Stimulated activated effector memory CD8-positive, alpha-beta T cell treated with anti-CD3 and anti-CD28 coated beads, Interleukin-12 subunit alpha, Interleukin-12 subunit beta, amount 100 ng/mL, for 72 hours (primary cell): ENCODE results near the gene KRTAP4-12.
"Not testable (repeated sequence)": the region's sequence is repeated elsewhere in the genome, so short reads cannot be mapped to it uniquely, and the experiment has no call there.

ENCODE experiments used
- ATAC-seq: fragments of 150-1000 bp; cut with Tn5 transposase; 2 replicates; pipeline ENCODE4 v1.10.0; 2021
- DNase-seq, 2 donors: peaks; one replicate each; pipeline ENCODE4 v3.0.0; 2021 to 2022; ENCODE audit warnings: low spot score in 2 of 2
- H3K27ac Mint-ChIP-seq: one replicate; pipeline ENCODE4 v1.8.0; 2022; ENCODE audit warnings: mild to moderate bottlenecking, mixed read lengths
- H3K36me3 Mint-ChIP-seq: one replicate; pipeline ENCODE4 v1.8.0; 2022; ENCODE audit warnings: mild to moderate bottlenecking, mixed read lengths
- H3K4me1 Mint-ChIP-seq: one replicate; pipeline ENCODE4 v1.8.0; 2022; ENCODE audit warnings: mixed read lengths
- H3K4me3 Mint-ChIP-seq: one replicate; pipeline ENCODE4 v1.8.0; 2022; ENCODE audit warnings: mild to moderate bottlenecking, mixed read lengths
- H3K9me3 Mint-ChIP-seq: one replicate; pipeline ENCODE4 v1.8.0; 2022; ENCODE audit warnings: mixed read lengths

Gene KRTAP4-12

DNA sequence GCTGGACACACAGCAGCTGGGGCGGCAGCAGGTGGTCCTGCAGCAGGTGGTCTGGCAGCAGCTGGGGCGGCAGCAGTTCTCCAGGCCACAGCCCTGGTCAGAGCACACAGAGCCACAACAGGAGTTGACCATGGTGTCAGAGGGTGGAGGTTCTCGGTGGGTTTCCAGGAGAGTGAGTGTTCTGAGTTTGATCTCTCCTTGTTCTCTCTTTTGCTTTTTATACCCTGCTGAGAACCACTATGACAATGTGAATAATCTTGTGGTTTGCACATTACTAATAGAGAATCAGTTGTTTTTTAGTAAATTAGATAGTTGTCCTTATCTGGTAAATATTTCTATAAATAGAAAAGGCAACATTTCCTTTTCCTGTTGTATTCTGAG lies at the start of gene KRTAP4-12:
TSS of gene KRTAP4-12 (minus strand) at position 192 of the 381 bp plus-strand sequence. CDS start at position 132, 60 bp downstream.
- H3K27ac Mint-ChIP-seq, DNase-seq, H3K4me3 Mint-ChIP-seq, H3K9me3 Mint-ChIP-seq, H3K36me3 Mint-ChIP-seq: not testable (repeated sequence)
- ATAC-seq, result peak; percentile 54
- peaks cover 26% of the 10 kb centered on the region for H3K4me1 Mint-ChIP-seq

DNA sequence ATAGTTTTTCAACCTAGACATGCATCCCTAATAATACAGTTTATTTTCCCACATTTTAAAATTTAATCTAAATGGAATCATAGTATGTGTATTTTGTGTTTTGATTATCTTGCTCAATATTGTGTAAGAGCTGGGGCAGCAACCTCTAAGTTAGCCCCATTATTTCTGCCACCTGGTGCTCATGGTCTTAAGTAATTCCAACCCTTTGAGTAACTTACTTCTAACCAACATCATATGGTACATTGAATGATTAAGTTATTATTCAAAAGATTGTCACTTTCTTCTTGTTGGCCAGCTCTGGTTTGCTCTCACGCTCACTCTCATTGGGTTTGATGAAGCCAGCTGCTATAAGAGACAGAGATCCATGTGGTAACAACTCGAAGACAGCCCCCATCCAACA lies 47.9 kb upstream of the KRTAP4-12 start:
- H3K9me3 Mint-ChIP-seq, result no peaks in the 10 kb centered on the region
- no peak overlapping the region for H3K4me3 Mint-ChIP-seq
- no peaks in the 10 kb centered on the region for H3K4me1 Mint-ChIP-seq
- DNase-seq, result no peak
- H3K36me3 Mint-ChIP-seq, result no peaks in the 10 kb centered on the region
- no peak overlapping the region for H3K27ac Mint-ChIP-seq
- no peak for ATAC-seq

DNA sequence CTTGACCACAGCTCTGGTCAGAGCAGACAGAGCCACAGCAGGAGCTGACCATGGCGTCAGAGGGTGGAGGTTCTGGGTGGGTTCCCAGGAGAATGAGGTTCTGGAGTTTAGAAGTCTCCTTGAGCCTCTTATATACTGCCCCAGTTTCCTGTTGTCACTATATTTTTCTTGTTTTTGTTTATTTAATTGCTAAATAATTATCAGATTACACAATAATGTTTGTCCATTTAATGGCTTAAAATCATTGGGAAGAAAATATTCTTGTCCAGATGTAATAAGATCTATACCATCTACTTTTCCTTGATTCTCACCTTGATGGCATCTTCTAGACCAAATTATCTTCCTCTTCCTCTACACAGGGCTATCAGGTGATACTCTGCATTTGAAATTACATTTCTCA lies 44.1 kb upstream of the KRTAP4-12 start, which contains the start of gene KRTAP4-3:
TSS of gene KRTAP4-3 (minus strand) at position 101 of the 400 bp plus-strand sequence. CDS start at position 52, 49 bp downstream.
- no peaks in the 10 kb centered on the region for H3K36me3 Mint-ChIP-seq
- H3K9me3 Mint-ChIP-seq, result no peaks in the 10 kb centered on the region
- H3K27ac Mint-ChIP-seq, result no peak within 1 kb of the TSS
- ATAC-seq, result no peak
- no peak for DNase-seq
- no peaks in the 10 kb centered on the region for H3K4me1 Mint-ChIP-seq
- no peak within 1 kb of the TSS for H3K4me3 Mint-ChIP-seq

DNA sequence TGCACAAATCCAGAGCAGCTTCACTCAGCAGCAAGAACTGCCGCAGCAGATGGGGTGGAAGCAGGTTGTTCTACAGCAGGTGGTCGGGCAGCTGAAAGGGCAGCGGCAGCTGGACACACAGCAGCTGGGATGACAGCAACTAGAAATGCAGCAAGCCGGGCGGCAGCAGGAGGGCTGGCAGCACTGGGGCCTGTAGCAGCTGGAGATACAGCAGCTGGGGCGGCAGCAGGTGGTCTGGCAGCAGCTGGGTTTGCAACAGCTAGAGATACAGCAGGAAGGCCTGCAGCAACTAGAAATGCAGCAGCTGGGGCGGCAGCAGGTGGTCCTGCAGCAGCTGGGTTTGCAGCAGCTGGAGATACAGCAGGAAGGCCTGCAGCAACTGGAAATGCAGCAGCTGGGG lies 43.6 kb upstream of the KRTAP4-12 start:
- no peak overlapping the region for H3K4me3 Mint-ChIP-seq
- no peak overlapping the region for H3K27ac Mint-ChIP-seq
- DNase-seq (no peak), ATAC-seq (no peak)
- no peaks in the 10 kb centered on the region for H3K9me3 Mint-ChIP-seq
- no peaks in the 10 kb centered on the region for H3K36me3 Mint-ChIP-seq
- H3K4me1 Mint-ChIP-seq, result no peaks in the 10 kb centered on the region

DNA sequence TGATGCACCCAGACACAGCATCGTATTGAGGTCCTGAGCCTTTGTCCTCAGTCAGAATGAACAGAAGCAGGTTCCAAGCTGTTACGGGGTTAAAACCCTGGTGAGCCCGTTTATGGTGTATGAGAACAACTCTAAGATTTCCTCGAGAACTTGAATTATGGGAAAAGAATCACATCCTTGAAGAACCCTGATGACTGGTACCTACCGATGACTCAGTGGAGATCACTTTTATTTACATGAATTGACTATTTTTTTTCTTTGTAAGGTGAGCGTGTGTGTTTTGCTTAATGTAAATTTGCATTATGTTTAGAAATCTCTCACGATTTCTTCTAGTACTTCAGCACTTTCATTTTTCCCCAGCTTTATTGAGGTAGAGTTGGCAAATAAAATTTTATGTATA lies 39.8 kb upstream of the KRTAP4-12 start:
- no peaks in the 10 kb centered on the region for H3K4me1 Mint-ChIP-seq
- ATAC-seq (no peak), DNase-seq (no peak)
- no peak overlapping the region for H3K4me3 Mint-ChIP-seq
- H3K36me3 Mint-ChIP-seq, result no peaks in the 10 kb centered on the region
- H3K9me3 Mint-ChIP-seq, result no peaks in the 10 kb centered on the region
- no peak overlapping the region for H3K27ac Mint-ChIP-seq

DNA sequence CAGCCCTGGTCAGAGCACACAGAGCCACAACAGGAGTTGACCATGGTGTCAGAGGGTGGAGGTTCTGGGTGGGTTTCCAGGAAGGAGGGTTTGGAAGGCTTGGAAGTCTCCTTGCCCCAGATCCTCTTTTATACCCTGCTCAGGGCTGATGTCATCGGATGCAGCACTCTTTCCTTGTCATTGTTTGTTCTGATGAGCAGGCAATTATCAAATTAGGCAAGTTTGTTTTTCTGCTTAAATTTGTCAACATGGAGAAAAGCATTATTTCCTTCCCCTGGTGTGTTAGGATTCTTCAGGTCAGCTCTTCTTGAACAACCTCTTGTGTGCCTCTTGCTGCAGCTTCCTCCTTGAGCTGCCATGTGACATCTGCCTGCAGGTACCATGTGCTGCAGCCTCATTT lies 36.7 kb upstream of the KRTAP4-12 start, which contains the start of gene KRTAP4-4:
TSS of gene KRTAP4-4 (minus strand) at position 101 of the 400 bp plus-strand sequence. CDS start at position 44, 57 bp downstream.
- no peaks in the 10 kb centered on the region for H3K9me3 Mint-ChIP-seq
- DNase-seq (no peak), ATAC-seq (no peak)
- H3K4me1 Mint-ChIP-seq, result no peaks in the 10 kb centered on the region
- H3K27ac Mint-ChIP-seq, result no peak within 1 kb of the TSS
- no peak within 1 kb of the TSS for H3K4me3 Mint-ChIP-seq
- no peaks in the 10 kb centered on the region for H3K36me3 Mint-ChIP-seq

DNA sequence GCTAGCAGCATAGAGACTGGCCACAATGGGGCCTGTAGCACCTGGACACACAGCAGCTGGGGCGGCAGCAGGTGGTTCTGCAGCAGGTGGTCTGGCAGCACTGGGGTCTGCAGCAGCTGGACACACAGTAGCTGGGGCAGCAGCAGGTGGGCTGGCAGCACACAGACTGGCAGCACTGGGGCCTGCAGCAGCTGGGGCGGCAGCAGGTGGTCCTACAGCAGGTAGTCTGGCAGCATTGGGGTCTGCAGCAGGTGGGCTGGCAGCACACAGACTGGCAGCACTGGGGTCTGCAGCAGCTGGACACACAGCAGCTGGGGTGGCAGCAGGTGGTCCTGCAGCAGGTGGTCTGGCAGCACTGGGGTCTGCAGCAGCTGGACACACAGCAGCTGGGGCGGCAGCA lies 36.2 kb upstream of the KRTAP4-12 start:
- H3K27ac Mint-ChIP-seq, H3K9me3 Mint-ChIP-seq, H3K4me3 Mint-ChIP-seq, ATAC-seq, H3K4me1 Mint-ChIP-seq, H3K36me3 Mint-ChIP-seq, DNase-seq: not testable (repeated sequence)

DNA sequence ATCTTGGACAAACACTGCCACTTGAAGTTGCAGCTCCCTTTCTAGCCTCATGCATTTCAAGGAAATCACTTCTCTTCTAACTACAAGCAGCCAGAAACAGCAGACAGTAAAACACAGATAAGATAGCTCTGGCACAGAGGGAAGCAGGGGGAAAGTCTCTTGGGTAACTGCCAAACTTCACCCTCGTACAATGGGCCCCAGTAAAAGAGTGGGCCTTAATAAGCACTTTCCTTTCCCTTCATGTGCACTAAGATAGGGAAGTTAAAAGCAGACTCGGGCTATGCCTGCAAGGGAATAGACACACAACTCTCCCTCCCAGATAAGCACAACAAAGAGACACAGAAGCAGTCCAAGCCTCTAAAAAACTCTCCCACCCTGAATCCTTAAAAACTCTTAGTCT lies 29.9 kb upstream of the KRTAP4-12 start:
- no peak overlapping the region for H3K27ac Mint-ChIP-seq
- ATAC-seq, result no peak

DNA sequence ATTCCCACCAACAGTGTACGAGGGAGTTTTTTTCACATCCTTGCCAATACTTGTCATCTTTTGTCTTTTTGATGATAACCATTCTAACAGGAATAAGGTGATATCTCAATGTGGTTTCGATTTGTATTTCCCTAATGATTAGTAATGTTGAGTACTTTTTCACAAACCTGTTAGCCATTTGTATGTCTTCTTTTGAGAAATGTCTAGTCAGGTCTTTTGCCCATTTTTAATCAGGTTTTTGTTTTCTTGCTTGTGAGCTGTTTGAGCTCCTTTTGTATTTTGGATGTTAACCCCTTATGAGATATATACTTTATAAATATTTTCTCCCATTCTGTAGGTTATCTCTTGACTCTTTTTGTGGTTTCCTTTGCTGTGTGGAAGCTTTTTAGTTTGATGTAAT lies 27.5 kb upstream of the KRTAP4-12 start:
- ATAC-seq (no peak), DNase-seq (no peak)
- H3K27ac Mint-ChIP-seq, result no peak overlapping the region
- no peaks in the 10 kb centered on the region for H3K36me3 Mint-ChIP-seq
- no peaks in the 10 kb centered on the region for H3K9me3 Mint-ChIP-seq
- no peak overlapping the region for H3K4me3 Mint-ChIP-seq
- no peaks in the 10 kb centered on the region for H3K4me1 Mint-ChIP-seq

More for the DNA sequence above, 29.9 kb upstream of the KRTAP4-12 start:
- no peaks in the 10 kb centered on the region for H3K4me1 Mint-ChIP-seq
- H3K9me3 Mint-ChIP-seq, result no peaks in the 10 kb centered on the region
- H3K4me3 Mint-ChIP-seq, result no peak overlapping the region
- H3K36me3 Mint-ChIP-seq, result no peaks in the 10 kb centered on the region
- DNase-seq, result no peak

DNA sequence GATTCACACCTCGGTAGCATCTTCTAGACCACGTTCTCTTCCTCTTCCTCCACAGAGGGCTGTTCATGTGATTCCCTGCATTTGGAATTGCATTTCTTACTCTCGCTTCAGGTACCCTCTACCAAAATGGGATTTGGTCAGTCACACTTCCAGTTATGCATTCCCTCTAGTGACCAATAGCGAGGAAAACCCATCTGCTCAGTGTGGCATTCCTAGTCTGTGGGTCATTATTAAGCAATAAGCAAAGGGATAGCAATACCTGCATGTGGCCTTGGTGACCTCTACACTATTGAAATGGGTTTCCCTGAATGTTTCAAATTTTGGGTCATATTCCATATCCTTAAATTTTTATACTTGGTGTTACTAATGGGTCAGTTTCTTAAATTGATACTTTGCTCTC lies 26.0 kb upstream of the KRTAP4-12 start:
- ATAC-seq (no peak), DNase-seq (no peak)
- H3K4me3 Mint-ChIP-seq, result no peak overlapping the region
- H3K4me1 Mint-ChIP-seq, result no peaks in the 10 kb centered on the region
- no peaks in the 10 kb centered on the region for H3K36me3 Mint-ChIP-seq
- H3K27ac Mint-ChIP-seq, result no peak overlapping the region
- no peaks in the 10 kb centered on the region for H3K9me3 Mint-ChIP-seq

DNA sequence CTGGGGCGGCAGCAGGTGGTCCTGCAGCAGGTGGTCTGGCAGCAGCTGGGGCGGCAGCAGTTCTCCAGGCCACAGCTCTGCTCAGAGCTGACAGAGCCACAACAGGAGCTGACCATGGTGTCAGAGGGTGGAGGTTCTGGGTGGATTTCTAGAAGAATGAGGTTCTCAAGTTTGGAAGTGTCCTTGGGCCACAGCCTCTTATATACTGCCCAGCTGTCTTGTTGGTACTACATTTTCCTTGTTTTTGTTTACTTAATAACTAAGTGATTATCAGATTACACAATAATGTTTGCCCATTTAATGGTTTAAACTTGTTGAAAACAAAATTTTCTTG lies 25.6 kb upstream of the KRTAP4-12 start, which contains the start of gene KRTAP4-5:
TSS of gene KRTAP4-5 (minus strand) at position 174 of the 334 bp plus-strand sequence. CDS start at position 116, 58 bp downstream.
- ATAC-seq (no peak), DNase-seq (no peak)
- H3K9me3 Mint-ChIP-seq, result no peaks in the 10 kb centered on the region
- H3K4me3 Mint-ChIP-seq, result no peak within 1 kb of the TSS
- H3K27ac Mint-ChIP-seq, result no peak within 1 kb of the TSS
- H3K4me1 Mint-ChIP-seq, result no peaks in the 10 kb centered on the region
- H3K36me3 Mint-ChIP-seq, result no peaks in the 10 kb centered on the region

DNA sequence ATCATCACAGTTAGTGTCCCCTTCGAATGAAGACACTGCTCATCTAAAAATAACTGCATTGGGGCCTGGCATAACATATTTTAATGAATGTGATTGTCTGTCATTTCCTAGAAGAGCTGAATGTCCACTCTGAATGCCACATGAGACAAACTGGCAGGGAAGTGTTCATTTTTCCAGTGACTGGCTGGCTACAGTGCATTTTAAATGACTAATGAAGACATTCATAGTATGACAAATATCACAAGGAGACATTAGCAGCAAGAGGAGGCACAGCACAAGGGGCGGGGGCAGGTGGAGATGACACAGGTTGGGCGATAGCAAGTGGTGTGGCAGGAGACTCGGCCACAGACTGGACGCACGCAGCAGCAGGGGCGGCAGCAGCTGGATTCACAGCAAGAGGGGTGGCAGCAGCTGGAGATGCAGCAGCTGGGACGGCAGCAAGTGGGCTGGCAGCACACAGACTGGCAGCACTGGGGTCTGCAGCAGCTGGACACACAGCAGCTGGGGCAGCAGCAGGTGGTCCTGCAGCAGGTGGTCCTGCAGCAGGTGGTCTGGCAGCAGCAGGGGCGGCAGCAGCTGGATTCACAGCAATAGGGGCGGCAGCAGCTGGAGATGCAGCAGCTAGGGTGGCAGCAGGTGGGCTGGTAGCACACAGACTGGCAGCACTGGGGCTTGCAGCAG lies 25.1 kb upstream of the KRTAP4-12 start:
- not testable (repeated sequence) for H3K9me3 Mint-ChIP-seq, H3K4me3 Mint-ChIP-seq, H3K36me3 Mint-ChIP-seq, DNase-seq, H3K27ac Mint-ChIP-seq, H3K4me1 Mint-ChIP-seq, ATAC-seq

DNA sequence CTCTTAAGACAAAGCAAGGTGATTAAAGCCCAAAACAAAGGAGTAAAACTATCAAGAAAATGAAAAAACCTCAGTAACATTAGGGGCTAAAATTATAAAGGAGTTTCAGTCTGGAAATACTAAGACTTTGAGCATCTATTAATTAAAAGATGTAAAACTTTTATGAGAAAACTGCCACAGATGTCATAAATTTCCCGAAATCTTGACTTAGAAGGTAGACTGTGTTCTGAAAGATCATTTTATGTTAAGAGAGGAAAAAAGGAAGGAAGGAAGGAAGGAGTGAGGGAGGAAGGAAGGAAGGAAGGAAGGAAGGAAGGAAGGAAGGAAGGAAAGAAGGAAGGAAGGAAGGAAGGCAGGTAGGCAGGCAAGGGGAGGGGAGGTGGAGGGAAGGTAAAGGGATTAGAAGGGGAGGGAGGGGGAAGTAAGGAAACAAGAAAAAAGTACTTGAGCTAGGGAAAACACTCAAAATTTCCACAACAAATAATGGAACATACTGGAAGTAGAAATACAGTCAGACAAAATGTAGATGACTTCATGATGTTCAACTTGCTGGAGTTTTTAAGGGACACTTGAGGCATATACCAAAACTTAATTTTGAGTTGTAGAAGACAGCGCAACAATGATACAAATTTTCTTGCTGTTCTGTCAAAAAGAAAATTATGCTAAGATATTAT lies 23.7 kb upstream of the KRTAP4-12 start:
- no peak overlapping the region for H3K4me3 Mint-ChIP-seq
- H3K27ac Mint-ChIP-seq, result no peak overlapping the region
- no peaks in the 10 kb centered on the region for H3K36me3 Mint-ChIP-seq
- peaks cover 5% of the 10 kb centered on the region for H3K9me3 Mint-ChIP-seq
- ATAC-seq, result no peak
- H3K4me1 Mint-ChIP-seq, result no peaks in the 10 kb centered on the region
- no peak for DNase-seq

DNA sequence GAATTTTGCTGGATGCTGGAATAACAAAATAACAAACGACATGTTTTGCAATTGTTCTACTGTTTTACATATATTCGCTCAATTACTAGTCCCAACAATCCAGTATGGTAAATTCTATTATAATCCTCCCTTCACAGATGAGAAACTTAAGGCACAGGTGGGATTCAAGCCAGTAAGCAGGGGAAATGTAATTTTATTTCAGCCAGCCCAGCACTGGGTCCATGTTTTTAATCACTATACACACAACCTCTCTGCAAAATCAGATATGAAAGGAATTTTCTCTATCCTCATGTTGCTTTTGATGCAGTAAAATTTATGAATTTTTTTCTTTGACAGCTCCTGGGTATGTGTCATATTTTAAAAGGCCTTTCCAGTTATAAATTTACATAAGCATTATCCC lies 21.3 kb upstream of the KRTAP4-12 start:
- Mint-ChIP-seq H3K36me3 (no peaks in the 10 kb centered on the region), H3K9me3 (peaks cover 8% of the 10 kb centered on the region), H3K4me3 (no peak overlapping the region), H3K27ac (no peak overlapping the region), H3K4me1 (no peaks in the 10 kb centered on the region)
- no peak for DNase-seq
- no peak for ATAC-seq

DNA sequence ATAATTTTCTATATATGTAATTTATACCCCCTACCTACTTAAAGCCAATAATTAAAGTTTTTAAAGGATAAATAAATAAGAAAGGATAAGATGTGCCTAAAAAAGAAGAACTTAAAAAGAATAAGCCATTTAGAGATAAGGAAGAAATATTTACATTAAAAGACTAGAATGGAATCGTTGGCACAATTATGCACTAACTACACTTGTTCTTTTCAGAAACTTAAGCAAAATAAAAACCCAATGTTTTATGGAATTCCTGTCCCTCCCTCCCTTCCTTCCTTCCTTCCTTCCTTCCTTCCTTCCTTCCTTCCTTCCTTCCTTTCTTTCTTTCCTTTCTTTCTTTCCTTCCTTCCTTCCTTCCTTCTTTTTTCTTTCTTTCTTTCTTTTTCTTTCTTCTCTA lies 20.9 kb upstream of the KRTAP4-12 start:
- Mint-ChIP-seq H3K4me3 (no peak overlapping the region), H3K9me3 (peaks cover 8% of the 10 kb centered on the region), H3K36me3 (no peaks in the 10 kb centered on the region), H3K27ac (no peak overlapping the region), H3K4me1 (no peaks in the 10 kb centered on the region)
- ATAC-seq (no peak), DNase-seq (no peak)

DNA sequence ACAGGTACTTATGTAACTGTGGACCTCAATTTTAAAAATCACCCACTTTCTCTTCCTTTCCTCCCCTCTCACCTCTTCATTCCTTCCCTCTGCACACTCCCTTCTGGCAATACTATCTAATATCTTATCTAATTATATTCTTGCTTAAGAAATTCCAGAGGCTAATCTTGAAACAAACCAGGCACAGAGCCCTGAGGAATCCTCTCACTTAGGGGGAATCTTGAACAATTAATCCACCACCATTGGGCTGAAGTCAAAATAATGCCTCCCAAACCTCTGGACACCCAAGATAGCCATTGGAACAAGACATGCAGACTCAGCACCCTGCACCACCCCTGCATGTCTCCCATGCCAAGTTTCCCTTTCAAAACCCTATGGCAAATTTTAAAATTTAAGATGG lies 17.4 kb upstream of the KRTAP4-12 start:
- no peak overlapping the region for H3K27ac Mint-ChIP-seq
- no peaks in the 10 kb centered on the region for H3K4me1 Mint-ChIP-seq
- ATAC-seq, result no peak
- no peak for DNase-seq
- H3K4me3 Mint-ChIP-seq, result no peak overlapping the region
- peaks cover 11% of the 10 kb centered on the region for H3K9me3 Mint-ChIP-seq
- no peaks in the 10 kb centered on the region for H3K36me3 Mint-ChIP-seq
